Astrocyte of the cerebellum (primary cell): ENCODE data around the gene FAM228B.
"Not testable (repeated sequence)": the region's sequence is repeated elsewhere in the genome, so short reads cannot be mapped to it uniquely, and the experiment has no call there.

Experiments
- DNase-seq: peaks from one replicate; pipeline ENCODE4 v3.0.0-alpha.2; 2011; ENCODE audit warnings: low read depth
- H3K4me3 ChIP-seq: 2 replicates; pipeline ENCODE4 v1.5.1; 2011; ENCODE audit warnings: mild to moderate bottlenecking, low read depth, low read length, moderate library complexity
- in situ Hi-C: cut with HindIII; loops from 2 replicates; pipeline ENCODE4 v1.10.0; 2017; ENCODE audit warnings: low sequenced_read_pairs
- TF ChIP-seq, protein P1 (sequence below): IDR thresholded peaks from 2 replicates; pipeline ENCODE4 v1.5.1; 2012; ENCODE audit warnings: low read length, low read depth, moderate library complexity, mild to moderate bottlenecking; ENCODE audit errors: missing control alignments

The FAM228B gene

DNA sequence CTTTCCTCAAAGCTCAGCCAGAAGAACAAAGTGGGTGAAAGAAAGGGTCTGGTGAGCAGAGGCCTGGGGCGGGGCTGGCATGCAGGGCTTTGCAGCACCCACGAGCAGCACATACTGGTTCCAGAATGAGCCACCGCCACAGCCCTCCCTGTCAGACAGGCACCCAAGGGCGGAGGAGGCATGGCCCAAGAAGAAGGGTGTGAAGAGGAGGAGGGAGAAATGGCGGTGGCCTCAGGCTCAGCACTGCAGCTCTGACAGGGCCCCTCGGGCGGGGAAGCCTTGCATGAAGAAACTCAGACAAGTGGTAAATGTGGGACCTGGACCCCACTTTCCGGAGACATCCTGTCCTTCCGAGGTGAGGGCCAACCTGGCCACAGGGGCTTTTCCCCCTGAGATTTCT, 67.2 kb downstream of the FAM228B start:
- no peak overlapping the region for H3K4me3 ChIP-seq
- DNase-seq: no peak
- in situ Hi-C loops: no loop called here
- TF ChIP-seq, protein P1, sequence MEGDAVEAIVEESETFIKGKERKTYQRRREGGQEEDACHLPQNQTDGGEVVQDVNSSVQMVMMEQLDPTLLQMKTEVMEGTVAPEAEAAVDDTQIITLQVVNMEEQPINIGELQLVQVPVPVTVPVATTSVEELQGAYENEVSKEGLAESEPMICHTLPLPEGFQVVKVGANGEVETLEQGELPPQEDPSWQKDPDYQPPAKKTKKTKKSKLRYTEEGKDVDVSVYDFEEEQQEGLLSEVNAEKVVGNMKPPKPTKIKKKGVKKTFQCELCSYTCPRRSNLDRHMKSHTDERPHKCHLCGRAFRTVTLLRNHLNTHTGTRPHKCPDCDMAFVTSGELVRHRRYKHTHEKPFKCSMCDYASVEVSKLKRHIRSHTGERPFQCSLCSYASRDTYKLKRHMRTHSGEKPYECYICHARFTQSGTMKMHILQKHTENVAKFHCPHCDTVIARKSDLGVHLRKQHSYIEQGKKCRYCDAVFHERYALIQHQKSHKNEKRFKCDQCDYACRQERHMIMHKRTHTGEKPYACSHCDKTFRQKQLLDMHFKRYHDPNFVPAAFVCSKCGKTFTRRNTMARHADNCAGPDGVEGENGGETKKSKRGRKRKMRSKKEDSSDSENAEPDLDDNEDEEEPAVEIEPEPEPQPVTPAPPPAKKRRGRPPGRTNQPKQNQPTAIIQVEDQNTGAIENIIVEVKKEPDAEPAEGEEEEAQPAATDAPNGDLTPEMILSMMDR: no peak

DNA sequence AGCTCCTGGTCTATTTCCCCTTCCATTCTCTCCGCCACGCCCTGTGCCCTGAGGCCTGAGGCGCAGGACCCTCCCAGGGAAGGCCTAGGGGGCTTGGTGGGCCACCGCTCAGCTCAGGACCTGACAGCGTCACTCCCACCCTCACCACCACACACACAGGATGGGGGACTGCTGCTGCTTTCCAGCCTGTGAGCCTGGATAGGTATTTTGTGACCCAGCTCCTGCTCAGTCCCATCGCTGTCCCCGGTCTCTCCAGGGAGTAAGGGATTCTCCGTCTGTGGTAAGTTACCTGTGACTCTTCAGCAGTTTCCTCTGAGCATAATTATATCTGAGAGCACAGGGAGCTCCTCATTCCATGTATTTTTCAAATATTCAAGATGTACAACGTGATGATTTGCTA, 67.9 kb downstream of the FAM228B start:
- in situ Hi-C loops: no loop called here
- TF ChIP-seq, protein P1: no peak
- H3K4me3 ChIP-seq: no peak overlapping the region
- DNase-seq: no peak

DNA sequence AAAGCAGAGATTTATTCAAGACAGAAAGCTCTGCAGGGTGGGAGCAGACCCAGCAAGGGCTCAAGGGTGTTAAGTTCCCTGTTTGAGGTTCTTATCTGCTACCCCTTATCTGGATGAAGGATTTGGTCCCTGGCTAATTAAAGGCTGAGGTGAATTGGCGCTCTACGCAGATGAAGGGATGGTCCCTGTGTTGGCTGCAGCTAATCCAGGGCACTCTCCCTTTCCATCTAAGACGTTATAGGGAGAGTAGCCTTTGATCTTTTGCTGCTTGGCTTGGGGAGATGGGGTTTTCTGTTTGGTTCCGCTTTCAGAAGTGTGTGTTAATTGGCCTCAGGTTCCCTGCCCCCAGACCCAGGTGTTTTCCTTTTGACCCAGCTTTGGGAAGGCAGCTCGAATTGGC, 68.6 kb downstream of the FAM228B start:
- TF ChIP-seq, protein P1: no peak
- in situ Hi-C loops: no loop called here
- no peak for DNase-seq
- H3K4me3 ChIP-seq: no peak overlapping the region

DNA sequence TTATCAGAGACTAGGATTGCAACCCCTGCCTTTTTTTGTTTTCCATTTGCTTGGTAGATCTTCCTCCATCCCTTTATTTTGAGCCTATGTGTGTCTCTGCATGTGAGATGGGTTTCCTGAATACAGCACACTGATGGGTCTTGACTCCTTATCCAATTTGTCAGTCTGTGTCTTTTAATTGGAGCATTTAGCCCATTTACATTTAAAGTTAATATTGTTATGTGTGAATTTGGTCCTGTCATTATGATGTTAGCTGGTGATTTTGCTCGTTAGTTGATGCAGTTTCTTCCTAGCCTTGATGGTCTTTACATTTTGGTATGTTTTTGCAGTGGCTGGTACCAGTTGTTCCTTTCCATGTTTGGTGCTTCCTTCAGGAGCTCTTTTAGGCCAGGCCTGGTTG, 73.9 kb downstream of the FAM228B start:
- in situ Hi-C loops, DNase-seq, H3K4me3 ChIP-seq: not testable (repeated sequence)

DNA sequence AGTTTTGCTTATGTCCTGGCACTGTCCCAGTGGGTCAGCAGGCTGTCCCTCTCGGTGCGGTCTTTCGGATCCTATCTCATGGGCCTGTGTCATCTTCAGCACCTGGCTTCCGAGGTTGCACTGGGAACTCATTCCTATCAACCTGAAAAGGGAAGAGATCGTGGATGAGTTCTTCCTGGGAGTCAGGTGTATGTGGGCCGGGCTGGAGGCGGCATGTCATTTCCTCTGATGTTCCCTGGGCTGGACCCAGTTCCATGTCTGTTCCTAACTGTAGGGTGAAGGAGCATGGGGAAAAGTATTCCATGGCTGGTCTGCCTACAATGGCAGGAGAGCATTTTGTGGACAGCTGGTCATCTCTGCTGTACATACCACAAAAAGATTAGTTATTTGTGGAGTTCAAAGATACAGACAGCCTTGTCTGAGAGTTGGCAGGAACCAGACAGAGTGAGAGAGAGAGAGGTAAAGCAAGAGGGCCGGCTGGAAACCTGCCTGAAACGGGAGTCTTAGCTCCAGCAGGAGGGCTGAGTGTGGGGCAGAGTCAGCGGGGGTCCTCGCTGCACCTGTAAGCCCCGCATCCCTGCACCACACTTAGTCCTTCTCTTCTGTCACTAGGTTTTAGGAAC, 76.8 kb downstream of the FAM228B start:
- no peak overlapping the region for H3K4me3 ChIP-seq
- in situ Hi-C loops: no loop called here
- TF ChIP-seq, protein P1: no peak
- no peak for DNase-seq

DNA sequence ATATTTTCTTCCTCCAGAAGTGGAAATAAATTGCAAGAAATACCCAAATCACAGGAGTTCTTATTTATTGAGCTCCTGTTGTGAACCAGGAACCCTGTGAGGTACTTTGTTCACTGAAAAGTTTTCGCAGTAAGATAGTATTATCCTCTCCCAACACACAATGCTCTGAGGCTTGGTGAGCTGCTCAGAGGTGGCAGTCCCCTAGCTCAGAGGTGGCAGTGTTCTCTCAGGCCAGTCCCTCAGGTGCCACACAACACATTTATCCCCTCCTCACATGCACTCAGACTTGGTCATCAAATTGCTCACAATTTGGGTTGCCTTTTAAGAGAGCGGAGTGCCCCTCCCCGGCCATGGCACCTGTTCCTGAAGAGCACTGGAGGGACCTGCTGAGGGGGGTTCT, 77.5 kb downstream of the FAM228B start:
- in situ Hi-C loops: no loop called here
- DNase-seq: no peak

DNA sequence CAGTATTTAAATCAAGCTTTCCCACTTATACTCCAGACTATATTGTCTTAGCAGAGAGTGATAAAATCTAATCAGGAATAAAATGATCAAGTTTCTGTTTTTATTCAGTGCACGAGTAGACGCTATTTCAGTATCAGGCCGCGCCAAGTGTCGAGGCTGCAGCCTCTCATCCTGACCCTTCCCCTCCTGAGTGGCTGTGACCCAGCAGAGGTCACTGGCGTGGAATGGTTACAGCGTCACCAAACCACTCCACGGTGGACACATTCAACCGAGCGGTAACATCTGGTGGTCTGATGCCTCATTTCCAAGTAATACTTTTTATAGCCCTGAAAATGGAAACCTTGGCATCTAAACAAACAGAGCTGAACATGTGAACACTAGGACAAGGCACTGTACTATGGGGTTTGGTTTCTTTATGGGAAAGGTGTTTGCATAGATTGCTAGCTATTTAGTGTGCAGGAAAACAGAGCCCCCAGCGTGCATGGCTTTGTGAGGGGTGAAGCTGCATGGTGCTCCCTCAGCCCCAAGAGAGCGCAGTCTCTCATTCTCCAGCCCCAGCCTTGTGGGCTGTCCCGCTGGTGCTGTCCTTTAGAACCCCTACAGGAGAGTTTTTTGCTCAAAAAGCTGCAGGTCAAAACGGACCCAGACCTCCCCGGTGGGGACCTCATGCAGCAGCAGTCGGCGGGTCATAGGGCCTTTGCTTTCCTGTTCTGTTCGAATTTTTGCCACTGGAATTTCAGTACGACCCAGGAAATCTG, 79.9 kb downstream of the FAM228B start:
- no peak overlapping the region for H3K4me3 ChIP-seq
- DNase-seq: no peak
- TF ChIP-seq, protein P1: no peak
- in situ Hi-C loops: no loop called here

More for the DNA sequence above, 77.5 kb downstream of the FAM228B start:
- TF ChIP-seq, protein P1: no peak
- no peak overlapping the region for H3K4me3 ChIP-seq
